K562 (cell line): ENCODE results near the gene VEZF1. TPM values are rescaled to one million over a fixed set of nuclear protein-coding genes. Genes with fewer than 3 reads are reported as not detected.

Source experiments
- ATAC-seq: fragments of 200-7000 bp; cut with Tn5 transposase; 3 replicates; pipeline ENCODE4 v1.9.1; 2020; ENCODE audit warnings: moderate library complexity
- BruUV-seq: library from RNA; stranded (reverse); fragments of 400-500 nt; replicated peaks from 2 replicates; lab custom pipeline; 2021; lab: Mats Ljungman, UMichigan
- CTCF ChIA-PET: fragments of 300-600 bp; formaldehyde crosslinking; extraction: SDS; loops from one replicate; lab custom pipeline; 2021; ENCODE audit warnings: low intra/inter-chr PET ratio; lab: Yijun Ruan, JAX
- POLR2A ChIA-PET: fragments of 300-600, 350-650 bp; sonication (Branson Sonifier 250); formaldehyde crosslinking; extraction: SDS; loops from one replicate; lab custom pipeline; 2021; ENCODE audit warnings: antibody characterized with exemption, inconsistent platforms; lab: Yijun Ruan, JAX
- DNase-seq, 4 experiments: peaks; one replicate each; pipeline versions ENCODE4 v3.0.0 to v3.0.0-alpha.2; 2011 to 2018; ENCODE audit warnings: low spot score in 3 of 4, mixed read lengths in 3 of 4; ENCODE audit errors: extremely low read depth in 1 of 4
- FAIRE-seq: peaks from 2 replicates; lab custom pipeline; 2011; peaks lifted over from hg19 to GRCh38; lab: Jason Lieb, UNC
- H2AFZ ChIP-seq: 2 replicates; pipeline ENCODE4 v1.6.0; 2011; ENCODE audit warnings: low read depth, low read length, control low read depth, inconsistent platforms
- H3K27ac ChIP-seq: fragments of 200-600 bp; 3 replicates; pipeline ENCODE4 v1.8.0; 2011; ENCODE audit warnings: low read depth, mild to moderate bottlenecking, control low read depth, inconsistent platforms, low read length, moderate library complexity, mixed read lengths; ENCODE audit errors: extremely low read depth
- H3K27me3 ChIP-seq, 2 experiments: fragments of 300-600 bp in 1 of 2; 2 replicates in 1 of 2; 3 replicates in 1 of 2; pipeline versions ENCODE4 v1.6.0 to v1.8.0; 2011; ENCODE audit warnings: inconsistent platforms in 2 of 2, low read length in 2 of 2, mild to moderate bottlenecking in 1 of 2, mixed read lengths in 1 of 2, moderate library complexity in 1 of 2; ENCODE audit not compliant: control insufficient read depth in 2 of 2, insufficient read depth in 2 of 2
- H3K36me3 ChIP-seq: fragments of 300-600 bp; 3 replicates; pipeline ENCODE4 v1.8.0; 2011; ENCODE audit warnings: mild to moderate bottlenecking, low read length, inconsistent platforms; ENCODE audit not compliant: control insufficient read depth, insufficient read depth
- H3K4me1 ChIP-seq, 2 experiments: fragments of 200-600 bp in 1 of 2; replicated peaks in 1 of 2; 2 replicates in 1 of 2; 3 replicates in 1 of 2; pipeline versions ENCODE4 v1.5.1 to v1.8.0; 2011; ENCODE audit warnings: inconsistent platforms in 2 of 2, low read length in 2 of 2, mild to moderate bottlenecking in 1 of 2, mixed read lengths in 1 of 2, moderate library complexity in 1 of 2; ENCODE audit not compliant: control insufficient read depth in 2 of 2, insufficient read depth in 2 of 2
- H3K4me2 ChIP-seq: 2 replicates; pipeline ENCODE4 v1.6.1; 2011; ENCODE audit warnings: low read length, control low read depth, inconsistent platforms, mixed read lengths; ENCODE audit not compliant: insufficient read depth
- H3K4me3 ChIP-seq: fragments of 200-600 bp; sonication (generic), shearing (Covaris generic); 2 replicates; pipeline ENCODE4 v1.5.1; 2016; ENCODE audit warnings: control low read depth, inconsistent platforms
- H3K79me2 ChIP-seq: fragments of 200-600 bp; 3 replicates; pipeline ENCODE4 v1.8.0; 2011; ENCODE audit warnings: low read length, inconsistent platforms; ENCODE audit not compliant: control insufficient read depth, insufficient read depth
- H3K9ac ChIP-seq, 2 experiments: 2 replicates each; pipeline versions ENCODE4 v1.6.0 to v1.6.1; 2011; ENCODE audit warnings: low read depth in 2 of 2, low read length in 2 of 2, control low read depth in 1 of 2, inconsistent platforms in 1 of 2, mild to moderate bottlenecking in 1 of 2, mixed read lengths in 1 of 2; ENCODE audit not compliant: insufficient read depth in 1 of 2
- H3K9me1 ChIP-seq: one replicate; pipeline ENCODE4 v1.6.0; 2011; ENCODE audit warnings: inconsistent platforms, mild to moderate bottlenecking, low read length, moderate library complexity; ENCODE audit not compliant: control insufficient read depth, insufficient read depth
- H3K9me3 ChIP-seq: replicated peaks from 2 replicates; pipeline ENCODE4 v1.5.1; 2011; ENCODE audit warnings: low read depth, low read length, inconsistent platforms; ENCODE audit not compliant: control insufficient read depth, insufficient read depth
- H4K20me1 ChIP-seq: replicated peaks from 2 replicates; pipeline ENCODE4 v1.6.1; 2011; ENCODE audit warnings: low read length, inconsistent platforms, mixed read lengths; ENCODE audit not compliant: control insufficient read depth, insufficient read depth
- ELF4 ChIP-seq: fragments of 450-650 bp; formaldehyde crosslinking; IDR thresholded peaks from 2 replicates; pipeline ENCODE4 v1.4.0; 2022; ENCODE audit warnings: missing genetic modification characterization
- GTF2E2 ChIP-seq: fragments of 200-800 bp; sonication (Bioruptor generic); IDR thresholded peaks from 2 replicates; pipeline ENCODE4 v1.6.1; 2016; ENCODE audit warnings: missing genetic modification characterization, missing compliant biosample characterization
- HIVEP1 ChIP-seq: fragments of 250-450 bp; sonication (Bioruptor Pico); IDR thresholded peaks from 2 replicates; pipeline ENCODE4 v1.4.0; 2020; ENCODE audit warnings: mild to moderate bottlenecking
- KDM5B ChIP-seq: fragments of 200-600 bp; sonication (generic); IDR thresholded peaks from 2 replicates; pipeline ENCODE4 v1.6.1; 2012; ENCODE audit warnings: low read depth, mild to moderate bottlenecking, moderate library complexity, low read length, control low read depth, inconsistent platforms; ENCODE audit not compliant: insufficient replicate concordance
- KLF10 ChIP-seq: fragments of 250-450 bp; sonication (Bioruptor Pico); IDR thresholded peaks from 2 replicates; pipeline ENCODE4 v1.6.1; 2021; ENCODE audit warnings: matching md5 sums
- MCM7 ChIP-seq, 2 experiments: fragments of 450-650 bp; IDR thresholded peaks; 2 replicates each; pipeline ENCODE4 v1.6.1; 2016 to 2018
- NCOA6 ChIP-seq: fragments of 450-650 bp; IDR thresholded peaks from 2 replicates; pipeline ENCODE4 v1.6.1; 2017; ENCODE audit warnings: mild to moderate bottlenecking
- NR2C1 ChIP-seq, 2 experiments: fragments of 450-650 bp; IDR thresholded peaks; 2 replicates each; pipeline ENCODE4 v1.6.1; 2017; ENCODE audit warnings: mild to moderate bottlenecking in 2 of 2, antibody characterized with exemption in 1 of 2, inconsistent platforms in 1 of 2, missing compliant biosample characterization in 1 of 2, missing genetic modification characterization in 1 of 2
- PKNOX1 ChIP-seq: fragments of 450-650 bp; IDR thresholded peaks from 2 replicates; pipeline ENCODE4 v1.6.1; 2016
- PTBP1 ChIP-seq: fragments of 200-400 bp; formaldehyde crosslinking; IDR thresholded peaks from 2 replicates; pipeline ENCODE4 v1.6.1; 2017; ENCODE audit warnings: low read depth, low read length
- RBM15 ChIP-seq: fragments of 200-400 bp; formaldehyde crosslinking; IDR thresholded peaks from 2 replicates; pipeline ENCODE4 v1.6.1; 2018; ENCODE audit warnings: mild to moderate bottlenecking, low read length, moderate library complexity; ENCODE audit not compliant: insufficient read depth
- RBM17 ChIP-seq: fragments of 200-400 bp; formaldehyde crosslinking; IDR thresholded peaks from 2 replicates; pipeline ENCODE4 v1.6.1; 2017; ENCODE audit warnings: low read depth, mild to moderate bottlenecking, low read length, borderline replicate concordance
- SRSF9 ChIP-seq: fragments of 200-400 bp; formaldehyde crosslinking; IDR thresholded peaks from 2 replicates; pipeline ENCODE4 v1.6.1; 2017; ENCODE audit warnings: low read depth, low read length, borderline replicate concordance
- TARDBP ChIP-seq: fragments of 450-650 bp; IDR thresholded peaks from 2 replicates; pipeline ENCODE4 v1.6.1; 2016
- TCF3 ChIP-seq: sonication (generic); formaldehyde crosslinking; IDR thresholded peaks from 2 replicates; pipeline ENCODE4 v1.4.0; 2020; ENCODE audit warnings: mild to moderate bottlenecking, missing genetic modification reagents
- ZBTB2 ChIP-seq: fragments of 450-650 bp; IDR thresholded peaks from 2 replicates; pipeline ENCODE4 v1.6.1; 2016; ENCODE audit warnings: antibody characterized with exemption
- ZNF512 ChIP-seq: IDR thresholded peaks from 2 replicates; pipeline ENCODE4 v1.6.1; 2016; ENCODE audit warnings: missing genetic modification characterization, missing compliant biosample characterization
- ZNF644 ChIP-seq: fragments of 200-800 bp; sonication (Bioruptor generic); IDR thresholded peaks from 2 replicates; pipeline ENCODE4 v1.6.1; 2016; ENCODE audit warnings: low read depth, missing genetic modification characterization, missing compliant biosample characterization
- WGBS: fragments of 100-300 bp; shearing (Covaris generic); methylation state at CpG from one replicate; pipeline ENCODE4 v1.1.6; 2016; ENCODE audit warnings: low coverage, mixed read lengths; ENCODE audit not compliant: insufficient coverage; ENCODE audit errors: missing lambda C conversion rate; 5-methylcytosine and 5-hydroxymethylcytosine counted together
- in situ Hi-C: fragments of 300-500 bp; cut with MboI; formaldehyde crosslinking; loops from 4 replicates; pipeline ENCODE4 v1.15.0; 2018; ENCODE audit warnings: inconsistent platforms, mixed read lengths
- intact Hi-C: fragments of 100-400 bp; cut with micrococcal nuclease; formaldehyde crosslinking; loops from 2 replicates; pipeline ENCODE4 v1.14.2; 2022
- polyA plus RNA-seq, 8 experiments: library from polyadenylated mRNA; depleted of rRNA in 4 of 8; stranded (reverse) in 5 of 8; unstranded in 3 of 8; fragments of >200 nt; fragmentation: Nextera tagmentation in 2 of 8; fragmentation: Illumina TruSeq in 1 of 8; extraction: Ambion mirVana in 2 of 8; extraction: Trizol in 1 of 8; gene quantifications; 2 replicates each; pipeline versions ENCODE4 v1.2.1 to v1.2.3, GENCODE V29; 2011 to 2014; ENCODE audit warnings: inconsistent platforms in 1 of 8, missing spikeins in 1 of 8
- total RNA-seq, 7 experiments: library from RNA; depleted of rRNA in 6 of 7; stranded (reverse); fragments of >200 nt in 6 of 7; fragmentation: Illumina TruSeq in 2 of 7; extraction: Trizol in 2 of 7; gene quantifications; 2 replicates each; pipeline versions ENCODE4 v1.2.1 to v1.2.3, GENCODE V29; 2011 to 2021; ENCODE audit warnings: low replicate concordance in 1 of 7

The VEZF1 gene
- total and polyA plus RNA-seq, 9 of the 15 experiments (the other 6 are each of a cell fraction or from before 2014, with no cell fraction given), result 9.5 to 33.4 (median 22.1) TPM

GRCh38 chr17:57945996-57946797 is 41.9 kb downstream of the VEZF1 start:
- no peak for TF ChIP-seq HIVEP1 (CRISPR knock-in tag)
- TF ChIP-seq RBM17, result no peak
- TF ChIP-seq MCM7 (IDR thresholded peaks at IDR 0.05), result no peak
- TF ChIP-seq KLF10 (CRISPR knock-in tag), result no peak
- TF ChIP-seq NCOA6, result no peak
- TF ChIP-seq SRSF9, result no peak
- no peak for TF ChIP-seq ZNF644 (tag)
- no peak for TF ChIP-seq ZNF512 (tag)
- no peak for TF ChIP-seq KDM5B
- TF ChIP-seq ZBTB2, result no peak
- TF ChIP-seq PTBP1, result no peak
- no peak for TF ChIP-seq TARDBP
- TF ChIP-seq NR2C1 (IDR thresholded peaks at IDR 0.05), result no peak
- no peak for TF ChIP-seq NR2C1 (tag; IDR thresholded peaks at IDR 0.05)
- no peak for TF ChIP-seq RBM15
- no peak for TF ChIP-seq ELF4
- no peak for TF ChIP-seq PKNOX1
- no peak for TF ChIP-seq TCF3 (CRISPR knock-in tag)
- no peak for TF ChIP-seq GTF2E2 (tag)
- TF ChIP-seq, all 486 proteins: peak for 0
- intact Hi-C loops (no loop called here), in situ Hi-C loops (no loop called here)
- Histone ChIP-seq H3K4me1 (peaks cover 12 to 29% of the 10 kb centered on the region in 2 experiments; a peak in 4 of 5 replicates), H3K27me3 (peaks cover 5 to 6% of the 10 kb centered on the region in 2 experiments; a peak in 3 of 5 replicates), H3K9me3 (no peaks in the 10 kb centered on the region), H3K9me1 (no peaks in the 10 kb centered on the region), H4K20me1 (no peaks in the 10 kb centered on the region), H3K27ac (no peak overlapping the region), H3K4me3 (no peak overlapping the region), H3K36me3 (no peaks in the 10 kb centered on the region), H3K79me2 (no peaks in the 10 kb centered on the region), H3K9ac (peak overlapping the region in 1 of 2 experiments; percentile 15; a peak in 1 of 4 replicates), H3K4me2 (peak overlapping the region; percentile 52; the same call in 1 of the 2 replicates), H2AFZ (no peak overlapping the region)
- 40% methylated on average over 6 of the region's 6 CpGs for WGBS
- no TSS peak for BruUV-seq
- CTCF ChIA-PET, result no interaction called here
- POLR2A ChIA-PET, result interaction anchor here (0.8 kb wide), 1 partner anchor 10 kb away, joined by 3 read pairs; no protein-coding TSS in a partner anchor
- no peak for DNase-seq
- FAIRE-seq, result no peak
- no peak for ATAC-seq
